NOMO-1 treated with DMSO at 0.1 percent for 48 hours (cell line): ENCODE results near the gene STK11.

Source experiments
- DNase-seq: peaks from one replicate; lab custom pipeline; 2025; ENCODE audit not compliant: unreplicated experiment; lab: John Stamatoyannopoulos, UW

Gene STK11

DNA sequence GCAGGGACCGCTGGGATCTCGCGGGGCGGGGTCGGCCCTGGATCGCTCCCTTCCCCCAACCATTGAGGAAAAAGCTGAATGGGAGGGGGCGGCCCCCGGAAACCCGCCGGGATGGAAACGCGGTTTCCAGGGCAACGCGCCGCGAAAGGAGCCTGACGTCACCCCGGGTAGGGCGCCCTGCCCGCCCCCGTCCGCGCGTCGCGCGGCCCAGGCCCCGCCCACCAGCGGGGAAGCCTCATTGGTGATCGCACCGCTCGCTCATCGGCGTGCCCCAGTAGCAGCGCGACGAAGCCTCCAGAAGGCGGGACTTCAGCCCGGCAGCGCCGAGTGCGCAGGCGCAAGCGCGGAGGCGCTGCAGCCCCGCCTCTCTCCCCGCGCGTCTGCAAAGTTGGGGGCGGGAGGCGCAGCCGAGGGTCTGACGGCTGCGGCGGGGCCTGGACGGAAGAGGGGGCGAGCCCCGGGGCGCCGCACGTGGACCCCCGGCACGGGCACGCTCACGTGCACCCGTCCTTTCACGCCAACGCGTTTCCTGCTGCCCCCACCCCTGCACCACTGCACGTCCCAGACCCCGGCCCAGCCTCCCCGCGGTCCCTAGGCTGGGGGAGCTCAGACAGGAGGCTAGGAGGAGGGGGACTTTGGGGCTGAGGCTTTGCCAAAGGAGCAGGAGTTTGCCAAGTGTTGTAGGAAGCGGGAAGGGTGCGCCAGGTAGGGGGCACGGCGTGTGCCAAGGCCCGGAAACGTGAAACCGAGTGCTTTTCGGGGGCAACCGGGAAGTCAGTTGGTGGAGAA, 55.4 kb downstream of the STK11 start:
- peak; percentile 93 for DNase-seq

DNA sequence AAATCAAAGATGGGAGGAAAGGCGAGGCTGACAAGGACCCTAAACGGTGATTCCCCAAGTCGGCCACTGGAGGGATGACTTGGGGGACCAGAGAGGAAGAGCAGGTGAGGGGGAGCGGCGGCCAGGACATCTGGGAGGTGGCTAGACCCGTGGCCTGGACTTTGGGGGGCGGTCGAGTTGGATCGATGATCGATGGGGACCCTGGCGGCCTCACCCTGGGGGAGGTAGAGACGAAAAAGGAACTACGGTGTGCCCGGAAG, 55.9 kb downstream of the STK11 start:
- DNase-seq = peak; percentile 41

DNA sequence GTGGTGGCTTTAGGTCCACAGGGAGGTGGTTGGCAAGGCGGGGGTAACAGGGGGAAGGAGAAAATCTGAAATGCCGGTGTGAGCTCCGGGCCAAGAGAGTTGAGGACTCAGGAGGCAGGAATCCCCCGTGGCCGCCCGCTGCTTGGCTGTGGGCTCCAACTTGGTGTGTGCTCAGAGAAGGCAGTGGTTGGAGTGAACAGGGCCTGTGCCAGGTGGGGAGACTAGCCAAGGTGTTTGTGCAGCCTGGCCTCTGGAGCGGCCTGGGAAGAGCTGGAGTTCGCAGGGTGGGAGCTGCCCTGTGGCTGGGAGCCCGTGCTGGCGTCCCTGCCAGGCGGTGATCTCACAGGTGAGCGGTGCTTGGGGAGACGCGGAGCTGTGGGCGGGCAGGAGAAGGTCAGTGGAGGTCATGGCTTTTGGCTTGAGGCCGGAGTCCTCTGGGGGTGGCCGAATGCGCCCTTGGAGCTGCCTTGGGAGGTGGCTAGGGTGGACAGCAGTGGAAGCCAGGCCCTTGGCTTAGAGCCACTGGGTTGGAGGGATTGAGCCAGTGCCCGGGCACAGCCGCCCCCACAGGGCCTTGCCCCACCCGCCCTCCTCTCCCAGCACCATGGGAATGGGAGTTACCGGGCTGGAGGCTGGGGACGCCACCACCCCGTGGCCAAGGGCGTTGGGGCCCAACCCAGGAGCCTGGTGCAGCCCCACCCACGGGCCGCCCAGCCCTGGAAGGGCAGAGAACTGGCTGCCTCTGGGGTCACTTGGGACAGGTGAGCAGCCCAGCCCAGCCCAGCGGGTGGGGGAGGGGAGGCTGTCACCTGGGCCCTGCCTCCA, 56.4 kb downstream of the STK11 start:
- DNase-seq = no peak

DNA sequence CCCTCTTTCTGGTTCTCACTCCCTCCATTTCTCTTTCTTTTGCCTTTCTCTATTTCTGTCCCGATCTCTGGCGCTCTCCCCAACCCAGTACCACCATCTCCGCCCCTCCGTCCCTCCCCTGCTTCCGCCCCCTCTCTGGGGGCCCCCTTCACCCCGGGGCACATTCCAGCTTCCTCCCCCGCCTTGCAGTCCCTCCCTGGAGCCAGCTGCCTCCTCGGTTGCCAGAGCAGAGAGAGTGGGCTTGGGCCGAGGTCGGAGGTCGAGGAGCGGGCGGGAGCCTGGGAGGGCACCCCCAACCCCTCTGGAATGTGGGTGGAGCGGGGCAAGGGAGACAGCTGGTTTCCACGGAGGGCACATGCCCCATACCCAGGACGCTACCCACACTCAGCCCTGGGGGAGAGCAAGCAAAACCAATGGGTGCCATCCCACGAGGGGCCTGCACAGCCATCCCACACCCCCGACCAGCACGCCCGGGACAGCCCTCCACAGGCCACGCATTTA, 57.1 kb downstream of the STK11 start:
- DNase-seq = no peak

DNA sequence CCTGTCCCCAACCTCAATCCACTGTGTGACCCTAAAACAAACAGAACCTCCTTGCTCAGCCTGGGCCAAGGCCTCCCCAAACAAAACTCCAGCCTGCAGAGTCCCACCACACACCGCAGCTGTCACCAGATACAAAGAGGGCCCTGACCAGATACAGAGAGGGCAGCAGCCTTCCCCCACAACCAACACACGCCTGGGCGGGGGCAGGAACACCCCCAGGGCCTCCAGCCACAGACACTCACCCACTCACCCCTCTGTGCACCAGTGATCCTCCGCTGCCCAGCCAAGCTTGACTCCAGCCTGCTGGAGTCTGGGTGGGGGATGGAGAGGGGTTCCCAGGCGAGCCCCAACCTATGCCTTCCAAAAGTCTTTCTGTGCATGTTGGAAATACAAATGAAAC, 57.6 kb downstream of the STK11 start:
- DNase-seq = no peak

DNA sequence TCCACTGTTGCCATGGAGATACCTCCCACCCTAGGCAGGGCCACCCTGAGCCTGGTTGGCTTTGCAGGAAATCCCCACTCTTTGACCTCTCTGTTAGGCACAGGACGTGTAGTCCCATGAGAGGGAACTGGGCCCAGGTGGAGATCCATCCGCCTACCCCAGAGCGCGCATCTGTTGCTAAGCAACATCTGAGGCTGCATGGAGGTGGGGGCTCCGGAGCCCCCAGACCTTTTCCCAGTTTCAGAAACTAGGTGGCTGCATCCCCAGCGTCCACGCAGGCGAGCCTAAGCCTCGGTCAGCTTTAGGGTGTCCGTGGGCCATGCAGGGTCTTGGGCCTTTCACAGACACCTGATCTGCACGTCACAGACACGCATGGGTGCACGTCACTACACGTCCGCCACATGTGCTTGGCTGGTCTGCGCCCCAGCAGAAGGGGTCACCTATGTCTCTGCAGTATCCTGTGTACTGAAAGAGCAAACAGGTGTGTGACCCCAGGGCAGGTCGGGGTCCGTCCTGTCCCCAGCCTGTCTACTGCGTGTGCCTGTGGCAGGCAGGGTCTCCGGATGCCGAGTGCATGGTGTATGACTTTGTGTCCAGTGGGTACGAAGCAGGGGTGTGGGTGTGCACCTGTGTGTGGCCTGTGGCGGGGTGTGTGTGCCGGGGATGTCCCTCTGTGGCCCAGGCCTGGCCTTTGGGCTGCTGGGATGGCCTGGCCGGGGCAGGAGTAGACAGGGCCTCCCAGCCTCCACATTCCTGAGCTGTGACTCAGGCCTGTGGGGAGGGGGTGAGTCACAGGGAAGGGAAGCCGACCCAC, 59.4 kb downstream of the STK11 start:
- DNase-seq = no peak

DNA sequence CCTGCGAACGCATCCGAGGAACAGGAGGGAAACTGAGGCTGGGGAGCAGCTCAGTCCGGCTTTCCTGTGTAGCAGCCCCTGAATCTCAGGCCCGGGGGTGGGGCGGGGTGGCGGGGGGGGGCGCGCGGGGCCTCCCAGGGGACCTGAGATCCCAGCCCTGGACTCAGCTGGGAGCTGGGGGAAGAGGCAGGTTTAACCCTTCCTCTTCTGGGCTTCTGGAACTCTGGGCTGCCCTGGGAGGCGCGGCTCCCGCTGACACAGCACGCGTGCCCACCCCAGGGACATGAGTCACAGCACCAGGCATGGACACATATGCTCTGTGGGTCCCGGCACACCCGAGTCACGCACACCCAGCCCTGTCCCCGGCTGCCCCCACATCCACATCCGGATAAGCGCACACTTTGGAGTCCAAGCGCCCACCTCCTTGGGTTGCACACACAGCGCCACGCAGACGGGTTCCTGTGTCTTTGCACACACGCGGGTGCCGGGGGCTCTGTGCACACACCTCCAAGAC, 60.1 kb downstream of the STK11 start:
- no peak for DNase-seq

DNA sequence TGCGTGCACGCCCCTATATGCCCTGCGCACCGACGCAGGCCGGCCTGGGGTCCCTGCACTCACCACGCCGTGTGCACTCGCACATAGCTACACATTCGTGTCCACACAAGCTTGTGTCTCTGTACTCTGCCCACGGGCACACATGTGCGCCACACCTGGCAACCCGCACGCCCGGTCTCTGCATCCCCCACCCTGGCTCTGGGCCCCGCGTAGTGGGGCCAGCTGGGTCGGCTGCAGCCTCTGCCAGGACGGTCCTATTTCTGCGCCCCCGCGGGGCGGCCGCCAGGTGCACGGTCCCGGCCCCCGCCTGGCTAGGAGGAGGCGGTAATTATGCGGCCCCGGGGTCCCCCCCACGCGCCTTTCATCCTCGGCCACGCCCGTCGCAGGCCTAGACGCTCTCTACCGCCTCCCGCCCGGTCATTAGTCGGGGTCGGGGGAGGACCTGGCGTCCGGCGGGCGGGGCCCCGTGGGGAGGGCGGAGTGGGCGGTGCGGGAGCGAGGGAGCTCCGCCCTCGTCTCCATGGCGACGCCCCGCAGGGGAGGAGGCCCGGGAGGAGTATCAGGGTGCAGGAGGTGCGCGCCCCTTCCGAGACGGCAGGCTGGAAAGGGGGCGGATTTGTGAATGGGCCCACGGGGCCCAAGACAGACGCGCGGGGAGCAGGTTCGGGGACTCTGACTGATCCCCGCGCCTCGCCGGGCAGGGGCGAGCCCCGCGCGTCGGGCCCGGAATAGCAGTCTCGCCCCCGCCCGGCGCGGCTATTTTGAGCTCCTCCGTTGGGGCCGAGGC, 60.7 kb downstream of the STK11 start:
- DNase-seq = peak; percentile 81

DNA sequence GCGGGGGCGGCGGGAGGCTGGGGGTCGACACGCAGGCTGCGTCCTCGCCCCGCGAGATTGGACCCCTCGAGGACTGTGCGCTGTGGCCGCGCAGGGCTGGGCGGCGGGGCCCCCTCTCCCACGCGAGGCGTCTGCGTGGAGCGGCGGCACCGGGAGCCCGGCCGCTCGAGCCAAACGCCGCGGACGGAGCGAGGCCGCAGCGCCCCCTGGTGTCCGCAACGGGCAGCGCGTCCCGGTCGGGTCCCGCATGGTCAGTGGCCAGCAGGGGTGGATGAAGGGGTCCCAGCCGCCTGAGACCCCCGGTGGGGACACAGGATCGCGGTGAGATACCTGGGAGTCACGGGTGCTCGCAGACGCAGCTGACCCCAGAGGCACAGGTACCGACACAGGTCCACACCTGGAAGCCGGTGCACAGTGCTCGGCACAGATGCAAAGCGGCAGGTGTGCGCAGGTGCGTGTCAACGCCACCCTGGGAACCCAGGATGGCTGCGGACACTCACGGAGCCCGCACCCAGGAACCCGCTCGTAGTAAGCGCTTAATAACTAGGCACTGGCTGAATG, 61.4 kb downstream of the STK11 start:
- DNase-seq = peak; percentile 40

DNA sequence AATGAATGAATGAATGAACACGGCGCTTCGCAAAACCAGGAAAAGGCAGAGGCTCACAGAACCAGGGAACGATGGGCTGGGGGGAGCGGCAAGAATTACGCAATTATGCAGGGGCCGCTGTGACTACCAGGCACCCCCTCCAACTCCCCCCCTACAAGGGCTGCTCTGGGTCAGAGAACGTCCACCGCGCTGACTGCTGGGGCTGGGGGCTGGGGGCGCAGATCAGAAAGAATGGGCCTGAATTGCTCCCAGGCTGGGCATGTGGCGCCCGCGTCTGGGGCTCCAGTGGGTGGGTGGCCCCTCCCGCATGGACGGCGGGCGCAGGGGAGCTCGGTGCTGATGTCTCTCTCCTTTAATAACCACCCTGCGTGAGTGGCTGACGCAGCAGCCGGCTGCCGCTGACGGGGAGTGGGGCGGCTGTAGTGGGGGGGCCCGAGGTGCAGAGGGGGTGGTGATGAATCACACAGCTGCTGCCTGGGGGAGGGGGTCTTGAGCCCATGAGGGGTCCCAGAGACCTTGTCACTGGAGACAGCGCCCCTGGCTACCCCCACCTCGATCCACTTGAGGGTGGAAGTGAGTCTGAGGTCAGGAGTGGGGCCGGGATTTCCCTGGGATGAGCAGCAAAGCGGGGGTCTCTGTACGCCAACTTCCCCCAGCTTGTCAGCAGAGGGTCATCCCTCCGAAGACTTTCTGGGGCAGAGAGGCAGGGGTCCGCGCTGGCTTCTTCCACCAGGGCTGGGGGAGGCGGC, 62.1 kb downstream of the STK11 start:
- no peak for DNase-seq

DNA sequence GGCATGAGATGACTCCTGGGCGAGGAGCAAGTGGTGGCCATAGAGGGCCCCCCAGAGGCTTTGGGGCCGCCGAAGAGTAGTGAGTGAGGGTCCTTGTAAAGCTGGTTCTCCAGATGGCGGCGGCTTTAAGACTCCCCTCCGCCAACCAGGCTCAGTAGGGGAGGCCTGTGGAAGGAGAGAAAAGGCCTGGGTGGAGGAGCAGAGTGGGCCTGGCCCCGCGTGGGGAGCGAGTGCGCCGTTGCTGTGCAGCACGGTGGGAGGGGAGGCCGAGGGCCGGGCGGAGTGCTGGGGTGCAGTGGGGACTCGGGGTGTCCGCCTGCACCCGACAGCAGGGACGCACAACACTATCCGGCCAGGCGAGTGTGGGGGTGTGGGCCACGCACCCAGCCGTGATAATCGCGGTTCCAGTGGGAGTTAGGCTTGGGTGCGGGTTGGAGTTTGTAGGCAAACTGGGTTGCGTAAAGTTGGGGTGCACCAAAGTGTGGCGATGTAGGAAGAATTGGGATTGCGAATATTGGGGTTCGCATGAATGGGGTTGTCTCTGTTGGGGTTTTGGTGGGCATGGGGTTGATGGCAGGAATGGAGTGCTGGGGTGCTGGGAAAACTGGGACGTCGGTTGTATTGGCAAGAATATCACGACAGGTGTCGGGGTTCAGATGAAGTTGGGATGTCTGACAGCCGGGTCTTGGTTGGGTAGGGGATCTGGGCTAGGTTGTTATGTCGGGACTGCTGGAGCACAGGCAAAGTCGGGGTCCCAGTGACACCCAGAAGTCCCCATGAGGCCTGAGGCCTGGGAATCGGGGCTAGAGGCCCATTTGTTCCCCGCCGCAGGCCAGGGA, 62.9 kb downstream of the STK11 start:
- DNase-seq = no peak

DNA sequence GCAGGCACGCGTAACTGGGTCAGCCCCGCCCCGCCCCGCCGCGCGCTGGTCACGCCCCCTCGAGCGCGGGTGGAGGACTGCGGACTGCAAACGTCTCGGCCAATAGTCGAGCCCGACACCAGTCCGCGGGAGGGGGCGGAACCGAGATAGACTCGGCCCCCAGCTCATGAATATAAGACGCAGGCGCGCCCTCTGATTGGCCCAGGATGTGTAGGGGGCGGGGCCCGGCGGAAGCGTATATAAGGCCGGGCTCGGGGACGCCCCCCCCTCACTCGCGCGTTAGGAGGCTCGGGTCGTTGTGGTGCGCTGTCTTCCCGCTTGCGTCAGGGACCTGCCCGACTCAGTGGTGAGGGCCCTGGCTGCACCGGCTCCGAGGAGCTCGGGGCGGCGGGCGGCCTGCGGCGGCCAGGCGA, 63.5 kb downstream of the STK11 start, which contains the start of gene CIRBP:
Gene CIRBP (plus strand): TSS at position 268 of the 413 bp plus-strand sequence. CDS start 1,602 bp downstream, outside the sequence.
- peak; percentile 97 for DNase-seq

DNA sequence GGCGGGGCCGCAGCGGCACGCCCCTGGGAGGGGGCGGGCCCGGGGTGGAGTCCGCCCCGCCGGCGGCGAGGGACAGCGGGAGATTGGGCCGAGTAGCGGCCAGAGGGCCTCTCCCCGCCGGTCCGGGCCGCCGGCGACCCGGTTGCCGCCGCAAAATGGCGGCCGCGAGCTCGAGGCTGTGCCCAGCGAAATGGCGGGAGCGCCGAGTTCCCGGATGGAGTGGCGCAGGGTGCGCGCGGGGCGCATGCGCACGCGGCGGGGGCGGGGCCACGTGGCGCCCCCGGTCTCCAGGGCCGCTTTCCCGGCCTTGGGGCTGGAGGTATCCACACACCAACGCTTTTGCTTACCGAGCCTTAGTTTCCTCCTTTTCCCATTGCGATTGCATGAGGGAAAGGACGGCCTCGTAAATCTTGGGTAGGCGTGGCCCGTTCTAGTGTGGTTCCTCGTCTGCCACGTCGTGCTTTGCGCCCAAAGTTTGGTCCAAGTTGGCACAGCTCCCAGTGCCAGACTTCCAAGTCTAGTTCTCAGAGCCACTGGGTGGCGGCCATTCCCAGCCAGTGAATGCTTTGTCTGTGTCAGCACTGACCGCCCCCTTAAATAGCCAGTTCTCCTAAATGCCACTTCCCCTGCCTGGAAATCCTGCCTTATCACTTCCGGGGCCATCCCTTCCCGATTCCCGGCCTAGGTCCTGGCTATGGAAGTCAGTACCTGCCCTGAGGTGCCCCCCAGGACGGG, 64.1 kb downstream of the STK11 start:
- DNase-seq = peak; percentile 68

DNA sequence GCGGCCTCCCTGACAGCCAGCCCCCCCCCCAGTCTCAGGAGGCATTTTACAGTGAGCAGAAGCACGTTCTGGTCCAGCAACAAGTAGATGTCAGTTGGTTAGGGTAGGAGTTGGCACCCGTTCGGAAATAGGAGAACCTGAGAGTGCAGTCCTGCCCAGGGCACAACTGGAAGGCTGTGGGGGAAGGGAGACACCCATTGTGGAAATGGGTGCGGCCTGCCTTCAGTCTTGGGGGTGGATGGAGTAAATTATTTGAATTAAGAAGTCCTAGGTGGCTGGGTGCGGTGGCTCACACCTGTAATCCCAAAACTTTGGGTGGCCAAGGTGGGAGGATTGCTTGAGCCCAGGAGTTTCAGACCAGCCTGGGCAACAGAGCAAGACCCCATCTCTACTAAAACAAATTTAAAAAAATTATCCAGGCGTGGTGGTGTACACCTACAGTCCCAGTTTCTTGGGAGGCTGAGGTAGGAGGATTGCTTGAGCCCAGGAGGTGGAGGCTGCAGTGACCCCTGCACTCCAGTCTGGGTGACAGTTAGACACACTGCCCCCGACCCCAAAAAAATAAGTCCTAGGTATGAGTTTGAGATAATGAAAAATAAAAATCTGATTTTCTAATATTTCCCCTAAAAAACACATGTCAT, 64.8 kb downstream of the STK11 start:
- no peak for DNase-seq

DNA sequence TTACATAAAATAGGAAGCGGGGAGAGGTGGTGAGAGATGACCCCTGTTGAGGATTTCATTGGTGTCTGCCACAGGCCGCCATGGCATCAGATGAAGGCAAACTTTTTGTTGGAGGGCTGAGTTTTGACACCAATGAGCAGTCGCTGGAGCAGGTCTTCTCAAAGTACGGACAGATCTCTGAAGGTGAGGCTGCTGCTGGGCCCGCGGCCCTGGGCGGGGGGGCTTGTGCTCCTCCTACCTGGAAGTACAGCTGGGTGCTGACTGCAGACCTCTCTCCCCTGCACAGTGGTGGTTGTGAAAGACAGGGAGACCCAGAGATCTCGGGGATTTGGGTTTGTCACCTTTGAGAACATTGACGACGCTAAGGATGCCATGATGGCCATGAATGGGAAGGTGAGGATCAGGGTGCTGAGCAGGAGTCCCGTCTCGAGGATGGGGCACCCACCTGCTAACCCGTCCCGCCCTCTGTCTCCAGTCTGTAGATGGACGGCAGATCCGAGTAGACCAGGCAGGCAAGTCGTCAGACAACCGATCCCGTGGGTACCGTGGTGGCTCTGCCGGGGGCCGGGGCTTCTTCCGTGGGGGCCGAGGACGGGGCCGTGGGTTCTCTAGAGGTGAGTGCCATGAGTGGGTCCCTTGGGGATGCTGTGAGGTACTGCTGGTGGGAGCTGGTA, 65.4 kb downstream of the STK11 start:
- no peak for DNase-seq

DNA sequence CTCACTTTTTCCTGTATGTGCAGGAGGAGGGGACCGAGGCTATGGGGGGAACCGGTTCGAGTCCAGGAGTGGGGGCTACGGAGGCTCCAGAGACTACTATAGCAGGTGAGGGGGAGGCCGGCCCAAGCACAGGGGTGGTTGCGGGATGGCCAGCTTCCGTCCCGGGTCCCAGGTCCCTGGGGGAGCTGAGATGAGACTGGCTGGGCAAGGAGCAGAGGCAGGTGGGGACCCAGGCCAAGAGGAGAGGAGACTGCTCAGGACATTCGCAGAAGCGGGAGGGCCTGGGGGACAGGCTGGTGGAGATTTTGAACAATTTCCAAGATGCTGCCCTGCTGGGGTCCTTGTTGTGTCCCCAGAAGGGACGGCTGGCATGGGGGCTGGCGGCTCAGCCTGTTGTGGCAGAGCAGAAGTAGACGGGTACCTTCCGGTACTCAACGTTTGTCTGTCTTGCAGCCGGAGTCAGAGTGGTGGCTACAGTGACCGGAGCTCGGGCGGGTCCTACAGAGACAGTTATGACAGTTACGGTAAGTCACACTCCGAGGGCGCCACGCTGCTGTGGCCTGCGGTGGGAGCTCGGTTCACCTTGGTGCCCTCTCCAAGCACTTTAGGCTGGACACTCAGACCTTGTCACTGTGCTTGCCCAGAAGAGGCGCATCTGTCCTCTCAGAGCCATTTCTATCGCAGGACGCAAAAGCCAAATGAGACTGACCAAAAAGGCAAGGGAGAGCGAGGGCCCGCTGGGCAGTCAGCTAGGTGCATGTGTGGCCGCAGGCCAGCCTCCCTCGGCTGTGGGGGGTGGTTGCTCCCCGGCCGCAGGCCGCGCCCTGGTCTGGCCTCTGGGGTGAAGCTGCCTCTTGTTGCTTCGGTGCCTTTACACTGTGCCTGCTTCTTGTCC, 66.2 kb downstream of the STK11 start:
- DNase-seq = no peak
